ENCODE measurements around the gene FNDC3A.
"Not testable (repeated sequence)": the region's sequence is repeated elsewhere in the genome, so short reads cannot be mapped to it uniquely, and the experiment has no call there.

FNDC3A gene

GRCh38 chr13:49044008-49044407 is 68.3 kb downstream of the FNDC3A start:
- no peak for DNase-seq

- no peak for DNase-seq
Observed at GRCh38 chr13:49044836-49045235, 69.1 kb downstream of the FNDC3A start.

GRCh38 chr13:49046002-49046401 is 70.3 kb downstream of the FNDC3A start:
- DNase-seq, result no peak

GRCh38 chr13:49046519-49046918 is 70.8 kb downstream of the FNDC3A start:
- DNase-seq, result peak; percentile 30

GRCh38 chr13:49052813-49053212 is 77.1 kb downstream of the FNDC3A start:
- no peak for DNase-seq

GRCh38 chr13:49053215-49053614 is 77.5 kb downstream of the FNDC3A start:
- DNase-seq, result no peak

GRCh38 chr13:49053906-49054305 is 78.2 kb downstream of the FNDC3A start:
- DNase-seq, result no peak

- no peak for DNase-seq
Observed at GRCh38 chr13:49055021-49055420, 79.3 kb downstream of the FNDC3A start.

- DNase-seq, result no peak
Observed at GRCh38 chr13:49057176-49057575, 81.5 kb downstream of the FNDC3A start.

GRCh38 chr13:49058761-49059160 is 83.0 kb downstream of the FNDC3A start:
- no peak for DNase-seq

GRCh38 chr13:49060678-49061387 is 85.1 kb downstream of the FNDC3A start:
- DNase-seq, result peak; percentile 36

- DNase-seq, result not testable (repeated sequence)
Observed at GRCh38 chr13:49061388-49061752, 85.7 kb downstream of the FNDC3A start.

GRCh38 chr13:49062297-49062896 is 86.7 kb downstream of the FNDC3A start:
- DNase-seq, result no peak

GRCh38 chr13:49063011-49063410 is 87.3 kb downstream of the FNDC3A start:
- no peak for DNase-seq

- peak; percentile 53 for DNase-seq
Observed at GRCh38 chr13:49063497-49063896, 87.8 kb downstream of the FNDC3A start.

- DNase-seq, result no peak
Observed at GRCh38 chr13:49064476-49064875, 88.8 kb downstream of the FNDC3A start.

- DNase-seq, result no peak
Observed at GRCh38 chr13:49066856-49067255, 91.1 kb downstream of the FNDC3A start.

- not testable (repeated sequence) for DNase-seq
Observed at GRCh38 chr13:49068498-49068897, 92.8 kb downstream of the FNDC3A start.

GRCh38 chr13:49070021-49070420 is 94.3 kb downstream of the FNDC3A start:
- DNase-seq, result not testable (repeated sequence)

- DNase-seq, result peak; percentile 76
Observed at GRCh38 chr13:49071341-49071937, 95.7 kb downstream of the FNDC3A start.

GRCh38 chr13:49082653-49083536 is 107.2 kb downstream of the FNDC3A start:
- DNase-seq, result peak; percentile 77

- no peak for DNase-seq
Observed at GRCh38 chr13:49084961-49085360, 109.2 kb downstream of the FNDC3A start.

- DNase-seq, result peak; percentile 44
Observed at GRCh38 chr13:49086722-49087121, 111.0 kb downstream of the FNDC3A start.
